Measurements from ENCODE around the gene DNAJC10. TPM values are rescaled to one million over a fixed set of nuclear protein-coding genes. Genes with fewer than 3 reads are reported as not detected.
"Not testable (repeated sequence)": the region's sequence is repeated elsewhere in the genome, so short reads cannot be mapped to it uniquely, and the experiment has no call there.

DNAJC10 gene
- total and polyA plus RNA-seq, 2 experiments from 2014 or later: 67.3 to 120 TPM

GRCh38 chr2:182685559-182685958, 30.5 kb upstream of the DNAJC10 start:
- 94% methylated on average over 2 of the region's 2 CpGs for WGBS (ENCODE audit: low lambda C conversion rate, missing lambda C conversion rate)
- Histone ChIP-seq H3K36me3 (replicated peaks; ENCODE audit: insufficient read depth, low read depth) (no peaks in the 10 kb centered on the region), H3K4me1 (ENCODE audit: insufficient read depth) (no peaks in the 10 kb centered on the region), H3K79me2 (no peaks in the 10 kb centered on the region), H3K9me3 (ENCODE audit: low read depth) (no peaks in the 10 kb centered on the region), H3K4me3 (no peak overlapping the region), H3K4me2 (no peak overlapping the region), H3K27me3 (no peaks in the 10 kb centered on the region), H4K20me1 (ENCODE audit: insufficient read depth, poor library complexity, severe bottlenecking) (no peaks in the 10 kb centered on the region), H2AFZ (no peak overlapping the region), H3K9me2 (replicated peaks; ENCODE audit: insufficient read depth) (no peaks in the 10 kb centered on the region), H3K27ac (no peak overlapping the region)
- no peak for DNase-seq (ENCODE audit: low spot score)
- TF ChIP-seq EZH2 (IDR thresholded peaks at IDR 0.05; ENCODE audit: borderline replicate concordance) (no peak), CTCF (IDR thresholded peaks at IDR 0.05; ENCODE audit: poor library complexity) (no peak), EZH2phosphoT487 (IDR thresholded peaks at IDR 0.05; ENCODE audit: low read depth, severe bottlenecking, unreplicated experiment) (no peak)

DNA sequence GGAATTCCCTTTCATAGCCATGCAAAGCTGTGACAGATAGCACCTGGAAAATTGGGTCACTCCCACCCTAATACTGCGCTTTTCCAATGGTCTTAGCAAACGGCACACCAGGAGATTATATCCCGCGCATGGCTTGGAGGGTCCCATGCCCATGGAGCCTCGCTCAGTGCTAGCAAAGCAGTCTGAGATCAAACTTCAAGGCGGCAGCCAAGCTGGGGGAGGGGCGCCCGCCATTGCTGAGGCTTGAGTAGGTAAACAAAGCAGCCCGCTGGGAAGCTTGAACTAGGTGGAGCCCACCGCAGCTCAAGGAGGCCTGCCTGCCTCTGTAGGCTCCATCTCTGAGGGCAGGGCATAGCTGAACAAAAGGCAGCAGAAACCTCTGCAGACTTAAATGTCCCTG, 29.3 kb upstream of the DNAJC10 start:
- H4K20me1 ChIP-seq (ENCODE audit: insufficient read depth, poor library complexity, severe bottlenecking); H3K9me3 ChIP-seq (ENCODE audit: low read depth); DNase-seq (ENCODE audit: low spot score); H3K36me3 ChIP-seq (replicated peaks; ENCODE audit: insufficient read depth, low read depth); H3K79me2 ChIP-seq; H3K4me2 ChIP-seq; H3K4me1 ChIP-seq (ENCODE audit: insufficient read depth); H3K27me3 ChIP-seq; H3K9me2 ChIP-seq (replicated peaks; ENCODE audit: insufficient read depth); H3K4me3 ChIP-seq; H3K27ac ChIP-seq; H2AFZ ChIP-seq: not testable (repeated sequence)
- WGBS (ENCODE audit: low lambda C conversion rate, missing lambda C conversion rate): 95% methylated on average over 10 of the region's 10 CpGs

- no peaks in the 10 kb centered on the region for H3K9me3 ChIP-seq (ENCODE audit: low read depth)
- H3K4me2 ChIP-seq: no peak overlapping the region
- no peaks in the 10 kb centered on the region for H3K27me3 ChIP-seq
- no peak overlapping the region for H3K4me3 ChIP-seq
- no peaks in the 10 kb centered on the region for H3K9me2 ChIP-seq (replicated peaks; ENCODE audit: insufficient read depth)
- H3K79me2 ChIP-seq: no peaks in the 10 kb centered on the region
- H2AFZ ChIP-seq: no peak overlapping the region
- H4K20me1 ChIP-seq (ENCODE audit: insufficient read depth, poor library complexity, severe bottlenecking): no peaks in the 10 kb centered on the region
- no peaks in the 10 kb centered on the region for H3K36me3 ChIP-seq (replicated peaks; ENCODE audit: insufficient read depth, low read depth)
- TF ChIP-seq CTCF (IDR thresholded peaks at IDR 0.05; ENCODE audit: poor library complexity): no peak
- no peak for TF ChIP-seq EZH2 (IDR thresholded peaks at IDR 0.05; ENCODE audit: borderline replicate concordance)
- no peak for TF ChIP-seq EZH2phosphoT487 (IDR thresholded peaks at IDR 0.05; ENCODE audit: low read depth, severe bottlenecking, unreplicated experiment)
- no peak for DNase-seq (ENCODE audit: low spot score)
- 90% methylated on average over 4 of the region's 4 CpGs for WGBS (ENCODE audit: low lambda C conversion rate, missing lambda C conversion rate)
- no peaks in the 10 kb centered on the region for H3K4me1 ChIP-seq (ENCODE audit: insufficient read depth)
- H3K27ac ChIP-seq: no peak overlapping the region
These were observed 21.9 kb upstream of the DNAJC10 start for GRCh38 chr2:182694189-182694588.

GRCh38 chr2:182695776-182696175, 20.3 kb upstream of the DNAJC10 start:
- H3K27me3 ChIP-seq: no peaks in the 10 kb centered on the region
- DNase-seq (ENCODE audit: low spot score): no peak
- no peaks in the 10 kb centered on the region for H3K79me2 ChIP-seq
- no peak overlapping the region for H2AFZ ChIP-seq
- H4K20me1 ChIP-seq (ENCODE audit: insufficient read depth, poor library complexity, severe bottlenecking): no peaks in the 10 kb centered on the region
- WGBS (ENCODE audit: low lambda C conversion rate, missing lambda C conversion rate): 94% methylated on average over 2 of the region's 2 CpGs
- H3K4me1 ChIP-seq (ENCODE audit: insufficient read depth): no peaks in the 10 kb centered on the region
- no peaks in the 10 kb centered on the region for H3K9me3 ChIP-seq (ENCODE audit: low read depth)
- H3K36me3 ChIP-seq (replicated peaks; ENCODE audit: insufficient read depth, low read depth): no peaks in the 10 kb centered on the region
- TF ChIP-seq EZH2phosphoT487 (IDR thresholded peaks at IDR 0.05; ENCODE audit: low read depth, severe bottlenecking, unreplicated experiment) (no peak), EZH2 (IDR thresholded peaks at IDR 0.05; ENCODE audit: borderline replicate concordance) (no peak), CTCF (IDR thresholded peaks at IDR 0.05; ENCODE audit: poor library complexity) (no peak)
- H3K27ac ChIP-seq: no peak overlapping the region
- H3K4me2 ChIP-seq: no peak overlapping the region
- H3K4me3 ChIP-seq: no peak overlapping the region
- H3K9me2 ChIP-seq (replicated peaks; ENCODE audit: insufficient read depth): no peaks in the 10 kb centered on the region
